Mammary epithelial cell (primary cell): ENCODE results near the gene ACOT13.

Experiments
- CTCF ChIP-seq, 2 donors: IDR thresholded peaks in 1 of 2; conservative IDR thresholded peaks in 1 of 2; 2 replicates each; pipeline ENCODE4 v1.5.1; 2011 to 2012; ENCODE audit warnings: inconsistent platforms in 2 of 2, low read length in 2 of 2, mild to moderate bottlenecking in 2 of 2, control low read depth in 1 of 2, low read depth in 1 of 2; ENCODE audit not compliant: insufficient read depth in 1 of 2; ENCODE audit errors: extremely low read depth in 1 of 2
- EZH2 ChIP-seq: IDR thresholded peaks from 2 replicates; pipeline ENCODE4 v1.6.1; 2012; ENCODE audit warnings: low read length, inconsistent platforms, borderline replicate concordance

GRCh38 chr6:24640166-24640565, 26.7 kb upstream of the ACOT13 start:
- TF ChIP-seq EZH2: no peak
- no peak for TF ChIP-seq CTCF (conservative IDR thresholded peaks at IDR 0.05 in 1 of 2, IDR thresholded peaks at IDR 0.05 in 1 of 2; ENCODE audit: extremely low read depth in 1 of 2, insufficient read depth in 1 of 2, low read depth in 1 of 2, low read length in 2 of 2)
